ENCODE measurements around the gene ZNF750.

ZNF750 gene

GRCh38 chr17:82779541-82779940 is 60.3 kb downstream of the ZNF750 start:
- H2AFZ ChIP-seq (ENCODE audit: low read length, unreplicated experiment), result no peak overlapping the region
- H3K36me3 ChIP-seq (ENCODE audit: insufficient read depth, low read length), result no peaks in the 10 kb centered on the region
- H3K27ac ChIP-seq (ENCODE audit: low read depth, low read length), result no peak overlapping the region
- no peaks in the 10 kb centered on the region for H3K27me3 ChIP-seq (ENCODE audit: insufficient read depth, low read length)
- no peaks in the 10 kb centered on the region for H3K4me1 ChIP-seq (ENCODE audit: control insufficient read depth, insufficient read depth, low read length, unreplicated experiment)
- H3K4me3 ChIP-seq (ENCODE audit: low read depth, low read length), result no peak overlapping the region
- no peaks in the 10 kb centered on the region for H3K79me2 ChIP-seq (ENCODE audit: control insufficient read depth, insufficient read depth, low read length, unreplicated experiment)

Data from ACC112 (cell line).